ENCODE results near the gene PCED1B.

The PCED1B gene

GRCh38 chr12:47068539-47068938 is 10.9 kb upstream of the PCED1B start:
- DNase-seq = no peak

GRCh38 chr12:47070310-47070709 is 9.1 kb upstream of the PCED1B start:
- DNase-seq = no peak

GRCh38 chr12:47071241-47071852 is 8.1 kb upstream of the PCED1B start:
- no peak for DNase-seq

- no peak for DNase-seq
Observed at GRCh38 chr12:47073951-47074350, 5.5 kb upstream of the PCED1B start.

- no peak for DNase-seq
Observed at GRCh38 chr12:47074757-47075156, 4.7 kb upstream of the PCED1B start.

GRCh38 chr12:47075192-47076084 is 4.0 kb upstream of the PCED1B start:
- no peak for DNase-seq

- DNase-seq = no peak
Observed at GRCh38 chr12:47077206-47078085, 2.0 kb upstream of the PCED1B start.

- no peak for DNase-seq
Observed at GRCh38 chr12:47078086-47078395, 1.4 kb upstream of the PCED1B start.

- no peak for DNase-seq
Observed at GRCh38 chr12:47078733-47079467, 521 bp upstream of the PCED1B start.

- no peak for DNase-seq
Observed at GRCh38 chr12:47079981-47080724, 732 bp downstream of the PCED1B start.

- DNase-seq = no peak
Observed at GRCh38 chr12:47080725-47081502, 1.5 kb downstream of the PCED1B start.

GRCh38 chr12:47082283-47082682 is 2.9 kb downstream of the PCED1B start:
- DNase-seq = no peak

- no peak for DNase-seq
Observed at GRCh38 chr12:47082796-47083621, 3.6 kb downstream of the PCED1B start.

GRCh38 chr12:47084172-47084571 is 4.8 kb downstream of the PCED1B start:
- DNase-seq = no peak

- no peak for DNase-seq
Observed at GRCh38 chr12:47085815-47086252, 6.4 kb downstream of the PCED1B start.

- no peak for DNase-seq
Observed at GRCh38 chr12:47087088-47087688, 7.8 kb downstream of the PCED1B start.

GRCh38 chr12:47088021-47088944 is 8.9 kb downstream of the PCED1B start:
- DNase-seq = no peak

- DNase-seq = no peak
Observed at GRCh38 chr12:47091009-47091408, 11.6 kb downstream of the PCED1B start.

GRCh38 chr12:47094804-47095203 is 15.4 kb downstream of the PCED1B start:
- no peak for DNase-seq
